Measurements from ENCODE around the gene CREG1. TPM values are rescaled to one million over a fixed set of nuclear protein-coding genes. Genes with fewer than 3 reads are reported as not detected.

CREG1 gene
- total RNA-seq, 1 experiment from 2014 or later = 7.7 TPM

- Histone ChIP-seq H3K27ac (ENCODE audit: low read depth, low read length, poor library complexity, severe bottlenecking) (no peak overlapping the region), H3K27me3 (replicated peaks; ENCODE audit: insufficient read depth, low read depth, low read length, poor library complexity) (no peaks in the 10 kb centered on the region), H3K36me3 (ENCODE audit: insufficient read depth, low read length, poor library complexity, severe bottlenecking) (no peaks in the 10 kb centered on the region), H3K4me1 (ENCODE audit: insufficient read depth, low read length, poor library complexity, severe bottlenecking) (no peaks in the 10 kb centered on the region), H3K9me3 (ENCODE audit: low read depth, low read length, poor library complexity, severe bottlenecking) (no peaks in the 10 kb centered on the region), H3K4me3 (ENCODE audit: low read depth, low read length, poor library complexity, severe bottlenecking) (no peak overlapping the region)
- ChIA-PET POLR2A (ENCODE audit: low non-redundant PET) (no interaction called here), CTCF (no interaction called here)
- intact Hi-C loops (cut with micrococcal nuclease; ENCODE audit: unreplicated experiment) = no loop called here
- DNase-seq (ENCODE audit: low spot score) = no peak
- no TSS peak for BruUV-seq (replicated peaks)
- TF ChIP-seq CTCF (conservative IDR thresholded peaks at IDR 0.05; ENCODE audit: low read depth, low read length) (no peak), EZH2 (IDR thresholded peaks at IDR 0.05; ENCODE audit: borderline replicate concordance, low read depth, low read length, poor library complexity, severe bottlenecking) (no peak)
These were observed 14.1 kb upstream of the CREG1 start for GRCh38 chr1:167567663-167568062.

GRCh38 chr1:167566766-167567165 lies 13.2 kb upstream of the CREG1 start:
- no peak overlapping the region for H3K4me3 ChIP-seq (ENCODE audit: low read depth, low read length, poor library complexity, severe bottlenecking)
- no peak for TF ChIP-seq CTCF (conservative IDR thresholded peaks at IDR 0.05; ENCODE audit: low read depth, low read length)
- ChIA-PET CTCF (no interaction called here), POLR2A (ENCODE audit: low non-redundant PET) (no interaction called here)
- intact Hi-C loops (cut with micrococcal nuclease; ENCODE audit: unreplicated experiment) = no loop called here
- no peak overlapping the region for H3K27ac ChIP-seq (ENCODE audit: low read depth, low read length, poor library complexity, severe bottlenecking)
- H3K9me3 ChIP-seq (ENCODE audit: low read depth, low read length, poor library complexity, severe bottlenecking) = no peaks in the 10 kb centered on the region
- no TSS peak for BruUV-seq (replicated peaks)
- no peaks in the 10 kb centered on the region for H3K36me3 ChIP-seq (ENCODE audit: insufficient read depth, low read length, poor library complexity, severe bottlenecking)
- H3K27me3 ChIP-seq (replicated peaks; ENCODE audit: insufficient read depth, low read depth, low read length, poor library complexity) = no peaks in the 10 kb centered on the region
- DNase-seq (ENCODE audit: low spot score) = no peak
- no peaks in the 10 kb centered on the region for H3K4me1 ChIP-seq (ENCODE audit: insufficient read depth, low read length, poor library complexity, severe bottlenecking)

- no peak for TF ChIP-seq EZH2 (IDR thresholded peaks at IDR 0.05; ENCODE audit: borderline replicate concordance, low read depth, low read length, poor library complexity, severe bottlenecking)
- TF ChIP-seq CTCF (conservative IDR thresholded peaks at IDR 0.05; ENCODE audit: low read depth, low read length) = no peak
- intact Hi-C loops (cut with micrococcal nuclease; ENCODE audit: unreplicated experiment) = no loop called here
- Histone ChIP-seq H3K27me3 (replicated peaks; ENCODE audit: insufficient read depth, low read depth, low read length, poor library complexity) (no peaks in the 10 kb centered on the region), H3K4me1 (ENCODE audit: insufficient read depth, low read length, poor library complexity, severe bottlenecking) (no peaks in the 10 kb centered on the region), H3K4me3 (ENCODE audit: low read depth, low read length, poor library complexity, severe bottlenecking) (no peak overlapping the region), H3K9me3 (ENCODE audit: low read depth, low read length, poor library complexity, severe bottlenecking) (no peaks in the 10 kb centered on the region), H3K27ac (ENCODE audit: low read depth, low read length, poor library complexity, severe bottlenecking) (no peak overlapping the region), H3K36me3 (ENCODE audit: insufficient read depth, low read length, poor library complexity, severe bottlenecking) (no peaks in the 10 kb centered on the region)
- ChIA-PET POLR2A (ENCODE audit: low non-redundant PET) (no interaction called here), CTCF (no interaction called here)
- no peak for DNase-seq (ENCODE audit: low spot score)
- BruUV-seq (replicated peaks) = no TSS peak
These were observed 12.4 kb upstream of the CREG1 start for GRCh38 chr1:167565922-167566321.

Data from A673 (cell line).